ENCODE measurements around the gene TLE2.
"Not testable (repeated sequence)": the region's sequence is repeated elsewhere in the genome, so short reads cannot be mapped to it uniquely, and the experiment has no call there.

The TLE2 gene

DNA sequence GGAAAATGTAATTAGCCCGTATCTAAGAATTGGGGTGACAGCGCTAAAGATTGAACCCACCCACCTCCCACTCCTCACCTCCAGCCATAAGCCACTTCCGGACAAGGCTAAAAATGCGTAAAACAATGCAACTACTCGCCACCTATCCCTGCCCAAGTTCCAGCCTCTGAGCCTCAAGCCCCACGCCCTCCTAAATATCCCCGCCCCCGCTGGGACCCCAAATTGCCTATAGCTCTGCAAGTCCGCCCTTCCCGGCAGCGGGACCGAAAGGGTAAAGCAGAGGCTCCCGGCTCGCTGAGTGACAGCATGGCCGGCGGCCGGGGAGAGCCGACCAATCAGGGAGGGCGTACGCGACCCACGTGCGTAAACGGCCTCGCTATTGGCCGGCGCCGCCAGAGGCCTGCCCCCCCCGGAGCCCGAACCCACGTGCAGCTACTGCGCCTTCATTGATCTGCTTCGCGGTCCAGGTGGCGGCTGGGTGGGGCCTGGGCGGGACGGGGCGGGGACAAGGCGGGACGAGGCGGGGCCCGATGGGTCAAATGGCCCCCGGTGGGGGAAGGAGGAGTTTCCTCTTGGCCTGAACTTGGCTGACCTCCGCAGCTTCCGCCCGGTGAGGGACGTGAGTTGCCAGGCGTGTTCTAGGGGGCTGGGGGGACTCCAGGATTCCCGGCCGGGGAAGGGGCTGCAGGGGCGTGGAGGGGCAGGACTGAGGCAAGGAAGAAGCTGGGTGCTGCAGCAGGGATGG lies 51.9 kb downstream of the TLE2 start, which contains the start of gene TLE6:
TLE6 (plus strand) TSS at position 564 of the 745 bp plus-strand sequence. CDS start 670 bp downstream, outside the sequence.
- peak; percentile 83 to 88 (median 88) for DNase-seq
- H3K27ac ChIP-seq (ENCODE audit: insufficient read depth, low read length, poor library complexity, severe bottlenecking), result no peak within 1 kb of the TSS
- H3K27me3 ChIP-seq (replicated peaks; ENCODE audit: control insufficient read depth, insufficient read depth, low read length, poor library complexity, severe bottlenecking), result no peaks in the 10 kb centered on the region
- no peaks in the 10 kb centered on the region for H3K9me3 ChIP-seq (ENCODE audit: control insufficient read depth, low read length)
- peaks cover 16% of the 10 kb centered on the region for H3K4me1 ChIP-seq (ENCODE audit: control insufficient read depth, insufficient read depth, low read length, poor library complexity, severe bottlenecking)
- H3K4me3 ChIP-seq (ENCODE audit: insufficient read depth, low read depth, low read length, poor library complexity, severe bottlenecking), result peak within 1 kb of the TSS; percentile 79
- no peaks in the 10 kb centered on the region for H3K36me3 ChIP-seq (ENCODE audit: control insufficient read depth, insufficient read depth, low read length)

DNA sequence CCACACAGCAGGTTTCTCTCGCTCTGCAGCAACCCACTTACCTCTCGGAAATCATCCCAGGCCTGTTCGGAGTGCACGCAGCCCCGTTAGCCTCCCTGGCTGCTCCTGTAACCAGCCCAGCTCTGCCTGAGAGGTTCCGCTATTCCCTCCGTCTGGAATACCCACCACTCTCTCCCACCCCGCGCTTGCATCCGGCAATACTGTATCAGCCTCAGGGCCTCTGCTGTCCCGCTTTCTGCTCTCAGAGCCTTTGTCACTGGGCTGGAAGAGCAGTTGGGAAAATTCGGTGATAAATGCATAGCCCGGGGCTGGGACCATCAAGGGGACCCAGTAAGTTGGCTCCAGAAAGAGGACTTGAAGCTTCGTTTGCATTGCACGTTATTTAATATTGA lies 52.5 kb downstream of the TLE2 start:
- no peak for DNase-seq
- no peak overlapping the region for H3K27ac ChIP-seq (ENCODE audit: insufficient read depth, low read length, poor library complexity, severe bottlenecking)
- H3K27me3 ChIP-seq (replicated peaks; ENCODE audit: control insufficient read depth, insufficient read depth, low read length, poor library complexity, severe bottlenecking), result no peaks in the 10 kb centered on the region
- no peaks in the 10 kb centered on the region for H3K36me3 ChIP-seq (ENCODE audit: control insufficient read depth, insufficient read depth, low read length)
- peak overlapping the region; percentile 79 for H3K4me3 ChIP-seq (ENCODE audit: insufficient read depth, low read depth, low read length, poor library complexity, severe bottlenecking)
- H3K4me1 ChIP-seq (ENCODE audit: control insufficient read depth, insufficient read depth, low read length, poor library complexity, severe bottlenecking), result peaks cover 16% of the 10 kb centered on the region
- no peaks in the 10 kb centered on the region for H3K9me3 ChIP-seq (ENCODE audit: control insufficient read depth, low read length)

DNA sequence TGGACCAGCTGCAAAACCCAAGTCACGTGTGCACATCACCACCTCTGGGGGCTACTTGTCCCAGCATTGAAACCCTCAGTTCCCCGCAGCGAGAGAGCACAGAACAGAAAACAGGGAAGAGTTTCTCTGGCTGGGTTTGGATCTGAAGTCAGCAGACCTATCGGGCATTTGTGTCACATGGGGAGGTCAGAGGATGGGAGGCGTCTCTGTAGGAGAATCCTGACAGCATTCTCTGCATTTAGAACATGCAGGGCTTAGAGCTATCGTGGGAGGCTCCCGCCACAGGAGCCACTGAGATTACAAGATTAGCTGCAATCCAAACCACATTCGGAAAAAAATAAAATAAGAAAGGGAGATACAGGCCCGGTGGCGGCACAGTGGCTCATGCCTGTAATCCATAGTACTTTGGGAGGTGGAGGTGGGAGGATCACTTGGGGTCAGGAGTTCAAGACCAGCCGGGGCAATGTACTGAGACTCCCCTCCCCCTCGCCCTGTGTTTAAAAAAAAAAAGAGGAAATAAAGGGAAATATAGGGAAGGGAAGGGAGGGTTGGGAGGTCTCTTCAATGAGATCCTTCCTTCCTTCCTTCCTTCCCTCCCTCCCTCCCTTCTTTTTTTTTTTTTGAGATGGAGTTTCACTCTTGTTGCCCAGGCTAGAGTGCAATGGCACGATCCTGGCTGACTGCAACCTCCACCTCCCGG lies 54.6 kb downstream of the TLE2 start:
- no peak overlapping the region for H3K4me3 ChIP-seq (ENCODE audit: insufficient read depth, low read depth, low read length, poor library complexity, severe bottlenecking)
- no peak overlapping the region for H3K27ac ChIP-seq (ENCODE audit: insufficient read depth, low read length, poor library complexity, severe bottlenecking)
- no peak for DNase-seq
- H3K4me1 ChIP-seq (ENCODE audit: control insufficient read depth, insufficient read depth, low read length, poor library complexity, severe bottlenecking), result peaks cover 16% of the 10 kb centered on the region
- no peaks in the 10 kb centered on the region for H3K27me3 ChIP-seq (replicated peaks; ENCODE audit: control insufficient read depth, insufficient read depth, low read length, poor library complexity, severe bottlenecking)
- no peaks in the 10 kb centered on the region for H3K9me3 ChIP-seq (ENCODE audit: control insufficient read depth, low read length)
- no peaks in the 10 kb centered on the region for H3K36me3 ChIP-seq (ENCODE audit: control insufficient read depth, insufficient read depth, low read length)

DNA sequence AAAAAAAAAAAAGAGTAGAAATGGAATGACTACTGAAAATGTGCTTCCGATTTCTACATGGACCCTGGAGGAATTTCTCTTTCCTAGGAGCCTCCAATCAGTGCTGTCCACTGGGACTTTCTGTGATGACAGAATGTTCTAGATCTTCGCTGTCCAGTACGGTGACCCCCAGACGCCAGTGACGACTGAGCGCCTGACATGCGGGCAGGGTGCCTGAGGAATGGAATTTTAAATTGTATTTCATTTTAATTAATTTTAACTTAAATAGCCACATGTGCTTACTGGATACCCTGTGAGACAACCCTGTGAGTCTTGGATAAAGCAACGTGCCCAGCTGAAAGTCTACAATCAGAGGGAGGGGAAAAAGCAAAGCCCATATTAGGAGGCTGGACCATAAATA lies 55.9 kb downstream of the TLE2 start:
- H3K36me3 ChIP-seq (ENCODE audit: control insufficient read depth, insufficient read depth, low read length), result no peaks in the 10 kb centered on the region
- no peak for DNase-seq
- no peaks in the 10 kb centered on the region for H3K27me3 ChIP-seq (replicated peaks; ENCODE audit: control insufficient read depth, insufficient read depth, low read length, poor library complexity, severe bottlenecking)
- H3K9me3 ChIP-seq (ENCODE audit: control insufficient read depth, low read length), result no peaks in the 10 kb centered on the region
- peaks cover 16% of the 10 kb centered on the region for H3K4me1 ChIP-seq (ENCODE audit: control insufficient read depth, insufficient read depth, low read length, poor library complexity, severe bottlenecking)
- H3K4me3 ChIP-seq (ENCODE audit: insufficient read depth, low read depth, low read length, poor library complexity, severe bottlenecking), result no peak overlapping the region
- H3K27ac ChIP-seq (ENCODE audit: insufficient read depth, low read length, poor library complexity, severe bottlenecking), result no peak overlapping the region

DNA sequence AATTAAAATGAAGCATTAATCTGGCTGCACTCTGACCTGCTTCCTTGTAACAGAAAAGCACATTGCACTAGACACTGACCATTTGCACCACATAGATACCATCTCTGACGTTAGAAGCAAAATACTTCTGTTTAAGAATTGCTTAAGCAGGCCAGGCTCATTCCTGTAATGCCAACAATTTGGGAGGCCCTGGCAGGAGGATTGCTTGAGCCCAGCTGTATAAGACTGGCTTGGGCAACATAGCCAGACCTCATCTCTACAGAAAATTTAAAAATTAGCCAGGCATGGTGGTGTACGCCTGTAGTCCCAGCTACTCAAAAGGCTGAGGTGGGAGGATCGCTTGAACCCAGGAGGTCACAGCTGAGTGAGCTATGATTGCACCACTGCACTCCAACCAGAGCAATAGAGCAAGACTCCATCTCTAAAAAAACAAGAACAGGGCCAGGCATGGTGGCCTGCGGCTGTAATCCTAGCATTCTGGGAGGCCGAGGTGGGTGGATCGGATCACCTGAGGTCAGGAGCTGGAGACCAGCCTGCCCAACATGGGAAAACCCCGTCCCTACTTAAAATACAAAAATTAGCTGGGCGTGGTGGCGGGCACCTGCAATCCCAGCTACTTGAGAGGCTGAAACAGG lies 58.8 kb downstream of the TLE2 start:
- H3K4me1 ChIP-seq (ENCODE audit: control insufficient read depth, insufficient read depth, low read length, poor library complexity, severe bottlenecking), result peaks cover 4% of the 10 kb centered on the region
- H3K9me3 ChIP-seq (ENCODE audit: control insufficient read depth, low read length), result no peaks in the 10 kb centered on the region
- H3K36me3 ChIP-seq (ENCODE audit: control insufficient read depth, insufficient read depth, low read length), result no peaks in the 10 kb centered on the region
- H3K27ac ChIP-seq (ENCODE audit: insufficient read depth, low read length, poor library complexity, severe bottlenecking), result no peak overlapping the region
- DNase-seq, result no peak
- H3K4me3 ChIP-seq (ENCODE audit: insufficient read depth, low read depth, low read length, poor library complexity, severe bottlenecking), result no peak overlapping the region
- no peaks in the 10 kb centered on the region for H3K27me3 ChIP-seq (replicated peaks; ENCODE audit: control insufficient read depth, insufficient read depth, low read length, poor library complexity, severe bottlenecking)

DNA sequence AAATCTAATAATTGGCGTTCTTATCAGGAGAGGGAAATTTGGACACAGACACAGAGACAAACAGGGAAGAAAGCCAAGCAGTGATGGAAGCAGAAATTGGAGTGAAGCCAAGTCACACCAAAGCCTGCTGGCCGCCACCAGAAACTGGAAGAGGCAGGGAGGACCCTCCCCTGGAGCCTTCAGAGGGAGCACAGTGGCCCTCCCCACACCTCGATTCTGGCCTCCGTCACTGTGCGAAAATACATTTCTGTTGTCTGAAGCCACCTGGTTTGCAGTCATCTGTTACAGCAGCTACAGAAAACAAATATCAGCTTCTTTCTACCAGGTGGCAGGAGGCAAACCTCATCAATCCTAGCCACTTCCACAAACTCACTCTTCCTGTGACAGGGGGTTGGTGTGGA lies 60.0 kb downstream of the TLE2 start:
- no peak overlapping the region for H3K4me3 ChIP-seq (ENCODE audit: insufficient read depth, low read depth, low read length, poor library complexity, severe bottlenecking)
- H3K4me1 ChIP-seq (ENCODE audit: control insufficient read depth, insufficient read depth, low read length, poor library complexity, severe bottlenecking), result no peaks in the 10 kb centered on the region
- DNase-seq, result no peak
- no peaks in the 10 kb centered on the region for H3K9me3 ChIP-seq (ENCODE audit: control insufficient read depth, low read length)
- H3K27me3 ChIP-seq (replicated peaks; ENCODE audit: control insufficient read depth, insufficient read depth, low read length, poor library complexity, severe bottlenecking), result no peaks in the 10 kb centered on the region
- H3K27ac ChIP-seq (ENCODE audit: insufficient read depth, low read length, poor library complexity, severe bottlenecking), result no peak overlapping the region
- H3K36me3 ChIP-seq (ENCODE audit: control insufficient read depth, insufficient read depth, low read length), result no peaks in the 10 kb centered on the region

DNA sequence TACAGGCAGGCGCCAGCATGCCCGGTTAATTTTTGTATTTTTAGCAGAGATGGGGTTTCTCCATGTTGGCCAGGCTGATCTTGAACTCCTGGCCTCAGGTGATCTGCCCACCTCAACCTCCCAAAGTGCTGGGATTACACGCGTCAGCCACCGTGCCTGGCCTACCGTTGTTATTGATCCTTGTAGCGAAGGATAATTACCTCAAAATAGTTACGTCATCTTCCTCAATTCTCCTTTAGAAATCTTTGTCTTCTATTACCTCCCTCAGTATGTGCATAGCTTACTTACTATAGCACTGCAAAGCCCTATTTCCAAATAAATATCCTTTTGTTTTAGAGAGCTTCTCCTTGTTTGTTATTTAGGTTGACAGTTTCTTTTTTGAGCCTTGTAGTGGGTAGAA lies 61.1 kb downstream of the TLE2 start:
- Histone ChIP-seq H3K27ac (ENCODE audit: insufficient read depth, low read length, poor library complexity, severe bottlenecking) (no peak overlapping the region), H3K4me1 (ENCODE audit: control insufficient read depth, insufficient read depth, low read length, poor library complexity, severe bottlenecking) (no peaks in the 10 kb centered on the region), H3K9me3 (ENCODE audit: control insufficient read depth, low read length) (no peaks in the 10 kb centered on the region), H3K36me3 (ENCODE audit: control insufficient read depth, insufficient read depth, low read length) (no peaks in the 10 kb centered on the region), H3K4me3 (ENCODE audit: insufficient read depth, low read depth, low read length, poor library complexity, severe bottlenecking) (no peak overlapping the region), H3K27me3 (replicated peaks; ENCODE audit: control insufficient read depth, insufficient read depth, low read length, poor library complexity, severe bottlenecking) (no peaks in the 10 kb centered on the region)
- no peak for DNase-seq

DNA sequence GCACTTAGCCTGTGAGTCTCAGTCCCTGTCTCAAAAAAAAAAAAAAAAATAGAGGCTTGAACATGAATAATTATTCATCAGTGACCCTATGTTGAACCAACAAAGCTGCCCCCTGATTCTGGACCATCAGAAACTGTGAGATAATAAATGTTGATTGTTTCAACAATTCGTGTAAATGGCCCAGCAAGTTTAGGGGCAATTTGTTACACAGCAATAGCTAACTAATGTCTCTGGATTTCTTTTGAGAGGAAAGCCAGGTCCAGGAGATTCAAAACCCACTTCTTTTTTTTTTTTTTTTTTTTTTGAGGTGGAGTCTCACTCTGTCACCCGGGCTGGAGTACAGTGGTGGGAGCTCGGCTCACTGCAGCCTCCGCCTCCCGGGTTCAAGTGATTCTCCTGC lies 64.2 kb downstream of the TLE2 start:
- H3K4me3 ChIP-seq (ENCODE audit: insufficient read depth, low read depth, low read length, poor library complexity, severe bottlenecking), result no peak overlapping the region
- H3K9me3 ChIP-seq (ENCODE audit: control insufficient read depth, low read length), result no peaks in the 10 kb centered on the region
- H3K36me3 ChIP-seq (ENCODE audit: control insufficient read depth, insufficient read depth, low read length), result no peaks in the 10 kb centered on the region
- DNase-seq, result no peak
- no peaks in the 10 kb centered on the region for H3K27me3 ChIP-seq (replicated peaks; ENCODE audit: control insufficient read depth, insufficient read depth, low read length, poor library complexity, severe bottlenecking)
- no peaks in the 10 kb centered on the region for H3K4me1 ChIP-seq (ENCODE audit: control insufficient read depth, insufficient read depth, low read length, poor library complexity, severe bottlenecking)
- H3K27ac ChIP-seq (ENCODE audit: insufficient read depth, low read length, poor library complexity, severe bottlenecking), result no peak overlapping the region

DNA sequence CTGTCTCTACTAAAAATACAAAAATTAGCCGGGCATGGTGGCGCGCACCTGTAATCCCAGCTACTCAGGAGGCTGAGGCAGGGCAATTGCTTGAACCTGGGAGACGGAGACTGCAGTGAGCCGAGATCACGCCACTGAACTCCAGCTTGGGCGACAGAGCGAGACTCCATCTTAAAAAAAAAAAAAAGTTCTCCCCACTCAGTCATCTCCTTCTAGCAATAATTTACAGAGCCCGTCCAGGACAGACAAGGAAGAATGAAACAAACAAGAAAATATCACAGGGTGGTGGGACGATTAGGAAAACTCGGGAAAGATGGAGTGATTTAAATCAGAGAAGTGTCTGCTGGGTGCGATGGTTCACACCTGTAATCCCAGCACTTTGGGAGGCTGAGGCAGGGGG lies 65.4 kb downstream of the TLE2 start:
- not testable (repeated sequence) for H3K36me3 ChIP-seq (ENCODE audit: control insufficient read depth, insufficient read depth, low read length); H3K27me3 ChIP-seq (replicated peaks; ENCODE audit: control insufficient read depth, insufficient read depth, low read length, poor library complexity, severe bottlenecking); H3K4me3 ChIP-seq (ENCODE audit: insufficient read depth, low read depth, low read length, poor library complexity, severe bottlenecking); DNase-seq; H3K4me1 ChIP-seq (ENCODE audit: control insufficient read depth, insufficient read depth, low read length, poor library complexity, severe bottlenecking); H3K27ac ChIP-seq (ENCODE audit: insufficient read depth, low read length, poor library complexity, severe bottlenecking); H3K9me3 ChIP-seq (ENCODE audit: control insufficient read depth, low read length)

DNA sequence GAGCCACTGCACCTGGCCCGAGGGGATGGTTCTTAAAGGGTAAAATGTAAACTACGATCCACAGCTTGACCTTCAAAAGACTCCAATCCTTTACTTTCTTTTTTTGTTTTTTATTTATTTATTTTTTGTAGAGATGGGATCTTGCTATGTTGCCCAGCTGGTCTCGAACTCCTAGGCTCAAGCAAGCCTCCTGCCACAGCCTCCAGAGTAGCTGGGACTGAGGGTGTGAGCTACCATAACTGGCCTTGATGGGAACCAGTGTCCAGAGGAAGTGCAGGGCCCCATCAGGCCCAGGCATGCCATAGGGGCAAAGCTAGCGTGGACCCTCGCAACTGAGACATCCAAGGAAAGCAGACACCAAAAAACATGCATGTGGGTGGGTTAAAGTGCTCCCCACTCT lies 66.0 kb downstream of the TLE2 start:
- no peaks in the 10 kb centered on the region for H3K4me1 ChIP-seq (ENCODE audit: control insufficient read depth, insufficient read depth, low read length, poor library complexity, severe bottlenecking)
- H3K9me3 ChIP-seq (ENCODE audit: control insufficient read depth, low read length), result no peaks in the 10 kb centered on the region
- H3K4me3 ChIP-seq (ENCODE audit: insufficient read depth, low read depth, low read length, poor library complexity, severe bottlenecking), result no peak overlapping the region
- no peaks in the 10 kb centered on the region for H3K27me3 ChIP-seq (replicated peaks; ENCODE audit: control insufficient read depth, insufficient read depth, low read length, poor library complexity, severe bottlenecking)
- DNase-seq, result no peak
- H3K27ac ChIP-seq (ENCODE audit: insufficient read depth, low read length, poor library complexity, severe bottlenecking), result no peak overlapping the region
- no peaks in the 10 kb centered on the region for H3K36me3 ChIP-seq (ENCODE audit: control insufficient read depth, insufficient read depth, low read length)
